Body of pancreas (tissue), 4 donors: ENCODE data around the gene NRBP1. TPM values are rescaled to one million over a fixed set of nuclear protein-coding genes. Genes with fewer than 3 reads are reported as not detected.

Experiments used
- ATAC-seq: fragments of 150-250 bp; one replicate; pipeline ENCODE4 v1.9.1; 2016
- DNase-seq, 4 donors: peaks; one replicate each; pipeline ENCODE4 v3.0.0-alpha.2; 2019
- H3K27ac ChIP-seq, 4 donors: fragments of 200-600 bp; sonication (generic); 1 replicate in 3 of 4; 2 replicates in 1 of 4; pipeline versions ENCODE4 v1.5.1 to v1.6.1; 2016 to 2019; ENCODE audit warnings: mild to moderate bottlenecking in 1 of 4, mixed read lengths in 1 of 4, moderate library complexity in 1 of 4
- H3K27me3 ChIP-seq, 2 donors: fragments of 200-600 bp; sonication (generic); one replicate each; pipeline ENCODE4 v1.6.0; 2016; ENCODE audit warnings: mild to moderate bottlenecking in 1 of 2
- H3K36me3 ChIP-seq, 2 donors: fragments of 200-600 bp; sonication (generic); replicated peaks in 1 of 2; 2 replicates each; pipeline ENCODE4 v1.5.1; 2016; ENCODE audit warnings: low read depth in 2 of 2; ENCODE audit not compliant: insufficient read depth in 1 of 2
- H3K4me1 ChIP-seq: fragments of 200-600 bp; sonication (generic); one replicate; pipeline ENCODE4 v1.6.0; 2016
- H3K4me3 ChIP-seq, 2 donors: fragments of 200-600 bp; sonication (generic); 1 replicate in 1 of 2; 2 replicates in 1 of 2; pipeline ENCODE4 v1.5.1; 2016 to 2019
- H3K9me3 ChIP-seq, 3 donors: fragments of 200-600 bp; sonication (generic); 1 replicate in 2 of 3; 2 replicates in 1 of 3; pipeline ENCODE4 v1.5.1; 2016
- CTCF ChIP-seq, 7 experiments: fragments of 450-650 bp in 4 of 7; fragments of 200-600 bp in 3 of 7; sonication (generic) in 3 of 7; IDR thresholded peaks; one replicate each; pipeline ENCODE4 v1.5.1; 2016 to 2019; ENCODE audit warnings: antibody characterized with exemption in 7 of 7
- POLR2A ChIP-seq, 3 donors: fragments of 450-650 bp; IDR thresholded peaks; one replicate each; pipeline ENCODE4 v1.6.1; 2016; ENCODE audit warnings: antibody characterized with exemption in 3 of 3, mild to moderate bottlenecking in 2 of 3
- WGBS, 2 donors: methylation state at CpG; one replicate each; pipeline ENCODE4 v1.1.5; 2017; 5-methylcytosine and 5-hydroxymethylcytosine counted together
- intact Hi-C: fragments of 100-400 bp; cut with DNase I; formaldehyde crosslinking; loops from one replicate; pipeline ENCODE4 v1.15.1; 2023
- total RNA-seq, 2 donors: library from RNA; depleted of rRNA; stranded (reverse); fragments of >200 nt; gene quantifications; one replicate each; pipeline ENCODE4 v1.1.0, GENCODE V29; 2016

The NRBP1 gene
- total RNA-seq, 2 donors from 2014 or later, result 34.2 to 36.6 TPM

GRCh38 chr2:27380626-27381545 lies 47.5 kb upstream of the NRBP1 start, which contains the start of gene ZNF513:
TSS of gene ZNF513 (minus strand) at chr2:27380734. CDS start at chr2:27380526, 208 bp downstream.
- Histone ChIP-seq H3K36me3 (peaks cover 4 to 26% of the 10 kb centered on the region in 2 donors), H3K9me3 (no peaks in the 10 kb centered on the region), H3K27ac (peak within 1 kb of the TSS; percentile 73 to 93 (median 90)), H3K27me3 (no peaks in the 10 kb centered on the region), H3K4me1 (peaks cover 29% of the 10 kb centered on the region), H3K4me3 (peak within 1 kb of the TSS; percentile 16 to 66)
- 13 to 26% methylated on average over 27 to 65 of the region's 67 CpGs for WGBS, 2 donors
- ATAC-seq (peak; percentile 97), DNase-seq (peak; percentile 97)
- intact Hi-C loops, result no loop called here
- TF ChIP-seq CTCF (IDR thresholded peaks at IDR 0.05) (peak in 1 of 7 experiments; percentile 5), POLR2A (IDR thresholded peaks at IDR 0.05) (peak; percentile 51 to 88 (median 83))

GRCh38 chr2:27381577-27382181 lies 46.8 kb upstream of the NRBP1 start:
- TF ChIP-seq POLR2A (IDR thresholded peaks at IDR 0.05) (no peak), CTCF (IDR thresholded peaks at IDR 0.05) (no peak)
- peaks cover 29% of the 10 kb centered on the region for H3K4me1 ChIP-seq
- H3K9me3 ChIP-seq, result no peaks in the 10 kb centered on the region
- H3K27ac ChIP-seq, result peak overlapping the region; percentile 73 to 93 (median 90)
- intact Hi-C loops, result no loop called here
- WGBS, 2 donors, result 83 to 88% methylated on average over 8 to 10 of the region's 10 CpGs
- H3K4me3 ChIP-seq, result no peak overlapping the region
- DNase-seq, result no peak
- no peaks in the 10 kb centered on the region for H3K27me3 ChIP-seq
- ATAC-seq, result no peak
- peaks cover 0 to 18% of the 10 kb centered on the region in 2 donors for H3K36me3 ChIP-seq

GRCh38 chr2:27390822-27391679 lies 37.4 kb upstream of the NRBP1 start:
- Histone ChIP-seq H3K4me1 (no peaks in the 10 kb centered on the region), H3K27ac (no peak overlapping the region), H3K4me3 (no peak overlapping the region), H3K36me3 (peaks cover 0 to 2% of the 10 kb centered on the region in 2 donors), H3K27me3 (no peaks in the 10 kb centered on the region), H3K9me3 (no peaks in the 10 kb centered on the region)
- TF ChIP-seq CTCF (IDR thresholded peaks at IDR 0.05), result no peak
- no peak for TF ChIP-seq POLR2A (IDR thresholded peaks at IDR 0.05)
- DNase-seq (no peak), ATAC-seq (no peak)
- intact Hi-C loops, result no loop called here
- WGBS, 2 donors, result 91 to 92% methylated on average over 9 of the region's 9 CpGs

GRCh38 chr2:27393225-27393624 lies 35.2 kb upstream of the NRBP1 start:
- ATAC-seq, result no peak
- H3K27me3 ChIP-seq, result no peaks in the 10 kb centered on the region
- TF ChIP-seq CTCF (IDR thresholded peaks at IDR 0.05) (no peak), POLR2A (IDR thresholded peaks at IDR 0.05) (no peak)
- H3K36me3 ChIP-seq, result peaks cover 0 to 2% of the 10 kb centered on the region in 2 donors
- no peak overlapping the region for H3K4me3 ChIP-seq
- H3K4me1 ChIP-seq, result no peaks in the 10 kb centered on the region
- intact Hi-C loops, result no loop called here
- H3K9me3 ChIP-seq, result no peaks in the 10 kb centered on the region
- WGBS, 2 donors, result 94 to 97% methylated on average over 33 of the region's 33 CpGs
- no peak for DNase-seq
- H3K27ac ChIP-seq, result no peak overlapping the region
